ENCODE data around the gene CYSTM1. TPM values are rescaled to one million over a fixed set of nuclear protein-coding genes. Genes with fewer than 3 reads are reported as not detected.

Gene CYSTM1
- total and polyA plus RNA-seq, 2 donors (not counting 3 experiments of a cell fraction or from before 2014, with no cell fraction given), result 28.9 to 41.5 TPM

DNA sequence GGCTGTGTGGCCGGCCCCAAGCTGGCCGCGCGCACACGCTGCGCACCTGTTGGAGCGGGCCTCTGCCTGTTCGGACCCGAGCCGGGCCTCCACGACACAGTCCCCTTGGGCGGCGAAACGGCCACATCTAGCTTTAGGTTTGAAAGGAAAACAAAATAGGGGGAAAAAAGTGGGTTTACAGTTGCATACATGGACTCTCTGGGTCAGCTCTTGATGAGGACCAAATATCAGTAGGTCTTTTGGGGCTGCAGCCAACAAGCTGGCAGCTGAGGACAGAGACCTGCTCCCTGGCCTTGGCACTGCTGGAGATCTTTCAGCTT is 28.5 kb upstream of the CYSTM1 start:
- no peak for FAIRE-seq
- Histone ChIP-seq H3K9me1 (replicated peaks; ENCODE audit: control insufficient read depth, extremely low read depth, insufficient read depth, low read length) (no peaks in the 10 kb centered on the region), H3K27ac (ENCODE audit: insufficient read depth, low read depth, low read length) (no peak overlapping the region), H3K27me3 (ENCODE audit: control insufficient read depth in 2 of 2, insufficient read depth in 2 of 2, low read length in 2 of 2) (peaks cover 0 to 6% of the 10 kb centered on the region in 2 experiments), H3K79me2 (ENCODE audit: control insufficient read depth, insufficient read depth, low read length) (no peaks in the 10 kb centered on the region), H3K4me2 (ENCODE audit: insufficient read depth, low read length) (no peak overlapping the region), H3K9ac (replicated peaks; ENCODE audit: extremely low read depth, insufficient read depth, low read length) (no peak overlapping the region), H4K20me1 (replicated peaks; ENCODE audit: control insufficient read depth, extremely low read depth, insufficient read depth, low read length) (no peaks in the 10 kb centered on the region), H3K9me3 (replicated peaks; ENCODE audit: control insufficient read depth, insufficient read depth, low read length) (no peaks in the 10 kb centered on the region), H3K36me3 (ENCODE audit: control insufficient read depth in 2 of 2, extremely low read depth in 1 of 2, insufficient read depth in 2 of 2, low read length in 2 of 2) (no peaks in the 10 kb centered on the region), H3K4me1 (ENCODE audit: control insufficient read depth, extremely low read depth, insufficient read depth, low read length) (no peaks in the 10 kb centered on the region), H2AFZ (ENCODE audit: low read depth, low read length) (no peak overlapping the region), H3K4me3 (replicated peaks in 1 of 3; ENCODE audit: insufficient read depth in 1 of 3, low read depth in 1 of 3, low read length in 3 of 3) (no peak overlapping the region)
- CTCF ChIA-PET, result interaction anchor here (1.2 to 6.6 kb wide), 20 partner anchors 9 to 358 kb away, joined by 3 to 379 read pairs (median 12); partner anchors contain the start of gene PURA
- no TSS peak for BruUV-seq (replicated peaks)
- intact Hi-C loops (cut with micrococcal nuclease) (no loop called here), dilution Hi-C loops (cut with MboI; ENCODE audit: extremely low pct_ligation_motif_present, low sequenced_read_pairs) (no loop called here)
- POLR2A ChIA-PET, result no interaction called here
- no peak for TF ChIP-seq MYC (IDR thresholded peaks at IDR 0.05; ENCODE audit: low read depth, low read length)
- TF ChIP-seq CTCF (IDR thresholded peaks at IDR 0.05; ENCODE audit: extremely low read depth in 1 of 2, insufficient read depth in 1 of 2, low read depth in 1 of 2, low read length in 2 of 2), result no peak
- no peak for TF ChIP-seq JUN (IDR thresholded peaks at IDR 0.05; ENCODE audit: borderline replicate concordance, insufficient read depth, insufficient read length, low read depth)
- TF ChIP-seq POLR2AphosphoS5 (IDR thresholded peaks at IDR 0.05; ENCODE audit: insufficient read depth, low read depth, low read length), result no peak
- TF ChIP-seq MAX (IDR thresholded peaks at IDR 0.05; ENCODE audit: insufficient read depth, insufficient read length), result no peak
- TF ChIP-seq EZH2 (IDR thresholded peaks at IDR 0.05; ENCODE audit: borderline replicate concordance, low read depth, low read length, severe bottlenecking), result no peak
- no peak for TF ChIP-seq POLR2A (IDR thresholded peaks at IDR 0.05; ENCODE audit: low read depth, low read length)
- no peak for TF ChIP-seq FOS (IDR thresholded peaks at IDR 0.05; ENCODE audit: borderline replicate concordance, insufficient read depth, low read length)
- TF ChIP-seq GATA2 (IDR thresholded peaks at IDR 0.05; ENCODE audit: insufficient read depth, insufficient read length, low read depth, low read length), result no peak
- DNase-seq (ENCODE audit: low read depth, low spot score), result no peak
